Vagina (tissue), 2 donors: ENCODE measurements around the gene VRK1. TPM values are rescaled to one million over a fixed set of nuclear protein-coding genes. Genes with fewer than 3 reads are reported as not detected.

Source experiments
- DNase-seq, 2 donors: peaks; one replicate each; pipeline ENCODE4 v3.0.0-alpha.2; 2017; ENCODE audit errors: extremely low spot score in 2 of 2
- H3K27ac ChIP-seq: fragments of 200-600 bp; sonication (generic); one replicate; pipeline ENCODE4 v1.5.1; 2019
- H3K27me3 ChIP-seq: fragments of 200-600 bp; sonication (generic); one replicate; pipeline ENCODE4 v1.5.1; 2019
- H3K36me3 ChIP-seq, 2 donors: fragments of 200-600 bp; sonication (generic); one replicate each; pipeline ENCODE4 v1.5.1; 2017 to 2019
- H3K4me1 ChIP-seq: fragments of 200-600 bp; sonication (generic); one replicate; pipeline ENCODE4 v1.5.1; 2019
- H3K4me3 ChIP-seq, 2 donors: fragments of 200-600 bp; sonication (generic); 1 replicate in 1 of 2; 2 replicates in 1 of 2; pipeline ENCODE4 v1.5.1; 2016 to 2019
- H3K9me3 ChIP-seq: fragments of 200-600 bp; sonication (generic); one replicate; pipeline ENCODE4 v1.5.1; 2019
- CTCF ChIP-seq, 3 experiments: fragments of 450-650 bp in 2 of 3; fragments of 200-600 bp in 1 of 3; sonication (generic) in 1 of 3; IDR thresholded peaks; one replicate each; pipeline ENCODE4 v1.5.1; 2017 to 2019; ENCODE audit warnings: antibody characterized with exemption in 3 of 3, mild to moderate bottlenecking in 2 of 3, moderate library complexity in 2 of 3
- POLR2A ChIP-seq, 2 donors: fragments of 450-650 bp; IDR thresholded peaks; one replicate each; pipeline ENCODE4 v1.6.1; 2017; ENCODE audit warnings: antibody characterized with exemption in 2 of 2, mild to moderate bottlenecking in 2 of 2, moderate library complexity in 2 of 2
- POLR2AphosphoS5 ChIP-seq, 2 donors: sonication (generic); formaldehyde crosslinking; IDR thresholded peaks; one replicate each; pipeline ENCODE4 v1.9.0; 2017; ENCODE audit warnings: antibody characterized with exemption in 2 of 2, mild to moderate bottlenecking in 2 of 2, low read depth in 1 of 2; ENCODE audit not compliant: insufficient read depth in 1 of 2
- intact Hi-C: fragments of 100-400 bp; cut with DNase I; formaldehyde crosslinking; loops from one replicate; pipeline ENCODE4 v1.15.1; 2023
- total RNA-seq: library from RNA; depleted of rRNA; stranded (reverse); fragments of >200 nt; gene quantifications from one replicate; pipeline ENCODE4 v1.2.3, GENCODE V29; 2016

VRK1 gene
- total RNA-seq, 1 donor from 2014 or later = 10.1 TPM

DNA sequence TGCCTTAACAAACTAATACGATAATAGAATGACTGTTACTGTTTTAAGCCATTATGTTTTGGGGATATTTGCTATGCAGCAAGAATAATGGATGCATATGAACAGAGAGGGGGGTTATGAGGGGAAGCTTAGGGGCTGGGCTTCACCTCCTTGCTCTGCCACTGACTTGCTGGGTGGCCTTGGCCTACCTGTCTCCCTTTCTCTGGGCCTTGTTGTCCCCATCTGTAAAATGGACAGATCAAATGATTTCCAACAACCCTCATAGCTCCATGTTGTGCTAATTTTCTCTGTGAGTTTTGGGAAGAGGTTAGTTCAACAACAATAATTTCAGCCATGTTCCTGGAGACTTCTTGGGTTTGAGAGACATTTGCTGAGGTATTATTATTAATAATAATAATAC, 119.6 kb downstream of the VRK1 start:
- no peaks in the 10 kb centered on the region for H3K27me3 ChIP-seq
- H3K36me3 ChIP-seq = no peaks in the 10 kb centered on the region
- TF ChIP-seq POLR2AphosphoS5 (IDR thresholded peaks at IDR 0.05; ENCODE audit: insufficient read depth in 1 of 2, low read depth in 1 of 2) = no peak
- H3K27ac ChIP-seq = no peak overlapping the region
- no peak for DNase-seq
- no peak overlapping the region for H3K4me3 ChIP-seq
- intact Hi-C loops = no loop called here
- H3K9me3 ChIP-seq = no peaks in the 10 kb centered on the region
- no peaks in the 10 kb centered on the region for H3K4me1 ChIP-seq

DNA sequence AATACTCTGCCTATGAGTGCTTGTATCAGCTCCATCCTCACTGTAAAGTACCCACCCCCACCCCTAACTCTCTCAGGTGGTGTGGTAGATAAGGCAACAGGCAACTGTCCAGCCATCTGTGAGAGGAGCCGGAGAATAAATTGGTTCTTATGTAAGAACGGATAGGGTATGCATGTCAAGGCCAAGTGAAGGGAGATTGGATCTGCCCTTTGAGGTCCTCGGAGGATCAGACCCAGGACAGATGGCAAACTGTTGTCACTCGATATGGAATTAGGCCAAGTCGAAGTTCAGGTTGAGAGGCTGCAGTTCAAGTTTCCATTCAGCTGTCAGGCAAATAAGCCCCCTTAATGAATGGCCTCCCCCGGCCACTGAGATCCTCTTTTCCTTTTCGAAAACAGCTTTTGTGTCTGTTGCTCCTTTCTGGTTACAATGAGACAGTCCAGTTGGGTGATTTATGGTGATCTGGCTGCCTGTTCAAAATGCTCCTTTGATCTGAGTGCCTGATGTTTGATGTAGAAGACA, 120.3 kb downstream of the VRK1 start:
- no peak for DNase-seq
- intact Hi-C loops = no loop called here
- no peaks in the 10 kb centered on the region for H3K9me3 ChIP-seq

DNA sequence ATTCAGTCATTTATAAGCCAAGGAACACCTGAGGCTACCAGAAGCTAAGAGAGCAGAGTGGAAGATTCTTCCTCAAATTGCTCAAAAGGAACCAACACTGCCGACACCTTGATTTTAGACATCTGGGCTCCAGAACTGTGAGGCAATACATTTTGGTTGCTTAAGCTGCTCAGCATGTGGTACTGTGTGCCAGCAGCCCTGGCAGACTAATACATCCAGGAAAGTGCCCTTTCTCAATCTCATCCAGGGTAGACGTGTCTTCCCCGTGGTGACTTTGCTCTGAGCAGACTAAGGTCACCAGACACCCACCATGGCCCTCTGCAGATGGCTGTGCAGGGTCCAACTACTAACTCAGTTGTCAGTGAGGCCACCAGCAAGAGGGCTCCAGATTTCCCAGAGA, 122.8 kb downstream of the VRK1 start:
- DNase-seq = no peak
- intact Hi-C loops = no loop called here
- H3K36me3 ChIP-seq = no peaks in the 10 kb centered on the region
- TF ChIP-seq CTCF (IDR thresholded peaks at IDR 0.05) = no peak
- TF ChIP-seq POLR2AphosphoS5 (IDR thresholded peaks at IDR 0.05; ENCODE audit: insufficient read depth in 1 of 2, low read depth in 1 of 2) = no peak
- no peak for TF ChIP-seq POLR2A (IDR thresholded peaks at IDR 0.05)
- H3K4me3 ChIP-seq = no peak overlapping the region
- no peaks in the 10 kb centered on the region for H3K27me3 ChIP-seq
- no peaks in the 10 kb centered on the region for H3K4me1 ChIP-seq
- no peak overlapping the region for H3K27ac ChIP-seq
- H3K9me3 ChIP-seq = no peaks in the 10 kb centered on the region

More for the DNA sequence above, 120.3 kb downstream of the VRK1 start:
- Histone ChIP-seq H3K4me1 (no peaks in the 10 kb centered on the region), H3K36me3 (no peaks in the 10 kb centered on the region), H3K27ac (no peak overlapping the region), H3K4me3 (no peak overlapping the region), H3K27me3 (no peaks in the 10 kb centered on the region)
- TF ChIP-seq CTCF (IDR thresholded peaks at IDR 0.05) = no peak
- no peak for TF ChIP-seq POLR2AphosphoS5 (IDR thresholded peaks at IDR 0.05; ENCODE audit: insufficient read depth in 1 of 2, low read depth in 1 of 2)
- TF ChIP-seq POLR2A (IDR thresholded peaks at IDR 0.05) = no peak

- TF ChIP-seq CTCF (IDR thresholded peaks at IDR 0.05) = no peak
- no peak for TF ChIP-seq POLR2A (IDR thresholded peaks at IDR 0.05)
- no peak for TF ChIP-seq POLR2AphosphoS5 (IDR thresholded peaks at IDR 0.05; ENCODE audit: insufficient read depth in 1 of 2, low read depth in 1 of 2)
- intact Hi-C loops = no loop called here
Observed at GRCh38 chr14:96920820-96921219, 123.6 kb downstream of the VRK1 start.

GRCh38 chr14:96922986-96923385, 125.8 kb downstream of the VRK1 start:
- Histone ChIP-seq H3K36me3 (no peaks in the 10 kb centered on the region), H3K4me1 (no peaks in the 10 kb centered on the region), H3K4me3 (no peak overlapping the region), H3K27ac (no peak overlapping the region), H3K9me3 (no peaks in the 10 kb centered on the region), H3K27me3 (no peaks in the 10 kb centered on the region)
- intact Hi-C loops = no loop called here
- no peak for TF ChIP-seq CTCF (IDR thresholded peaks at IDR 0.05)
- TF ChIP-seq POLR2AphosphoS5 (IDR thresholded peaks at IDR 0.05; ENCODE audit: insufficient read depth in 1 of 2, low read depth in 1 of 2) = no peak
- no peak for TF ChIP-seq POLR2A (IDR thresholded peaks at IDR 0.05)
- DNase-seq = no peak

More at GRCh38 chr14:96920820-96921219, 123.6 kb downstream of the VRK1 start:
- no peak for DNase-seq
- Histone ChIP-seq H3K4me1 (no peaks in the 10 kb centered on the region), H3K27ac (no peak overlapping the region), H3K27me3 (no peaks in the 10 kb centered on the region), H3K36me3 (no peaks in the 10 kb centered on the region), H3K9me3 (no peaks in the 10 kb centered on the region), H3K4me3 (no peak overlapping the region)
